ENCODE measurements around the gene KRABD2.
"Not testable (repeated sequence)": the region's sequence is repeated elsewhere in the genome, so short reads cannot be mapped to it uniquely, and the experiment has no call there.

Gene KRABD2

GRCh38 chr17:8392674-8393469, 16.4 kb upstream of the KRABD2 start:
- no peak for DNase-seq

GRCh38 chr17:8392274-8392673, 15.8 kb upstream of the KRABD2 start:
- DNase-seq, result no peak

DNA sequence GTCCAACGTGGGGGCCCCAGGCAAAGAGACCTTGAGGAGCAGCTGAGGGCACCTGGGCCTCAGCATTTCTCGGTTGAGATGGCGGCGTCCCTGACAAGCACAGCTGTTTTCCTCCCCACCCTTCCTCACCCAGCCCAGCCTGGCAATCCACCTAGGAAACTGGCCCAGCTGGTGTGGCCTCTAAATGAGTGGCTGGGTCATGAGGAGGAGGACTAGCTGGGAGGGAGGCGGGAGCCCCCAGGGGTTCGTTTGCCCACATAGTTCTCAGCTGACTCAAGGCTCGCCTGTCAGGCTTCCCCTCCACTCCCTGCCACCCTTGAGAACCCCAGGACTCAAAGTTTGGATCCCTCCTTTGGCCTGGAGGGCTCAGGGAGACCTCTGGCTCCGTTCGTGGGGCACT, 15.2 kb upstream of the KRABD2 start:
- no peak for DNase-seq

GRCh38 chr17:8387914-8388651, 11.6 kb upstream of the KRABD2 start:
- DNase-seq, result no peak

GRCh38 chr17:8386841-8387240, 10.3 kb upstream of the KRABD2 start:
- no peak for DNase-seq

GRCh38 chr17:8384801-8385378, 8.4 kb upstream of the KRABD2 start:
- DNase-seq, result no peak

DNA sequence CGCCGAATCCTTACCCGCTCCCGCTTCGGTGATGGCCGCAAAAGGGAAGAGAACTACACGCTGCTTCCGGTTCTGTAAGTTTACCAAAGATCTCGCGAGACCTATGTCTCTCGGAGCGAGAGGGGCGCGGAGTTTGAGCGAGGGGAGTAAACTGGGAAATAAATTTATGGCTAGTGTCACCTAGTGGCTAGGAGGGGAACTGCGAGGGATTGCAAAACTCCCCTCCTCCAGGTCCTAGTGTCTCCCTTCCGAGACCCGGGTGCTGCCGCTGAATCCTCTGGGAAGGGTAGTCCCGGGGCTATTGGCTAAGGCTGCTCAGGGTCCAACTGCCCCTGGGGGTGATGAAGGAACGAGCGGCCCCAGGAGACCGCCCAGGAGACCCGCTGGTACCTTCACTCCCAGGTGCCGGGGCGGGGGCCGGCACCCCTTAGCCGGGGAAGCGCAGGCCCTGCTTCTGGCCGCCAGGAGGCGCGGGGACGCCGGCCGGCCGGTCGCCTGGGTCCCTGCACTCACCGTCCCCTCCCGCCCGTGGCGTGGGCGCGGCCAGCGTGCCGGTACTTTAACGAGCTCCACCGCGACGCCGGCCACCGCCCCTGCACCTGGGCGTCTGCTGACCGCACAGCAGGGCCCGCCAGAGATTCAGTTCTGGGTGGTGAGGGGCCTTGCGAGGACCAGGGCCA, 6.8 kb upstream of the KRABD2 start, which contains the start of gene RPL26:
Gene RPL26, minus strand, starts transcription at position 51 of the 680 bp plus-strand sequence. CDS start 883 bp downstream, outside the sequence.
- DNase-seq, result peak; percentile 93

GRCh38 chr17:8382880-8383142, 6.3 kb upstream of the KRABD2 start:
- no peak for DNase-seq

- no peak for DNase-seq
These were observed 5.8 kb upstream of the KRABD2 start for GRCh38 chr17:8382052-8382879.

DNA sequence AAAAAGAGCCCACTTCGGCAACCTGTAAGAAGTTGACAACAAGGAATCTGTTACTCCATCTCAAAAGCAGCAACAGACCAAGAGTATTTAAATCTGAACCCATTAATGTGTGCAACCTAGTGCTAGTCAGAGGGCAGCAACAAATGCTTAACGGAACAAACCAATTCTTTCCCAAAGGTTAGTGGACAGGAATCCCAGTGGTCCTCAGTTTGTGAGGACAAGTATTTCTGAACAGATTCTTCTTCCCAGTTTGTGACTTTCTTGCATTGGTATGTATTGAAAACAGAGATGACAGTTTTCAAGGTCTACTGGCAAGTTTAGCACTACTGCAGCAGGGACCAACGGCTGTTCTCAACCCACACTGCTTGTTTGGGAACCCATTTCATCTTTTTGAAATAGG, 3.5 kb upstream of the KRABD2 start:
- no peak for DNase-seq

DNA sequence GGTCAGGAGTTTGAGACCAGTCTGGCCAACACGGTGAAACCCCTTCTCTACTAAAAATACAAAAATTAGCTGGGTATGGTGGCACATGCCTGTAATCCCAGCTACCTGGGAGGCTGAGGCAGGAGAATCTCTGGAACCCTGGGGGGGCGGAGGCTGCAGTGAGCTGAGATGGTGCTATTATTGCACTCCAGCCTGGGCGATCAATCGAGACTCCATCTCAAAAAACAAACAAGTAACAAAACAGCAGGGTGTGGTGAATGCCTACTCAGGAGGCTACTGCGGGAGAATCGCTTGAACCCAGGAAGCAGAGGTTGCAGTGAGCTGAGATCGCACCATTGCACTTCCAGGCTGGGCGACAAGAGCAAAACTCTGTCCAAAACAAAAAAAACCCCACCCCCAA, 1.6 kb upstream of the KRABD2 start:
- DNase-seq, result not testable (repeated sequence)

GRCh38 chr17:8377422-8377821, 918 bp upstream of the KRABD2 start:
- DNase-seq, result no peak

- no peak for DNase-seq
These were observed 705 bp downstream of the KRABD2 start for GRCh38 chr17:8375738-8376259.

GRCh38 chr17:8373856-8374255, 2.6 kb downstream of the KRABD2 start:
- not testable (repeated sequence) for DNase-seq

- DNase-seq, result no peak
These were observed 4.1 kb downstream of the KRABD2 start for GRCh38 chr17:8372422-8372821.

DNA sequence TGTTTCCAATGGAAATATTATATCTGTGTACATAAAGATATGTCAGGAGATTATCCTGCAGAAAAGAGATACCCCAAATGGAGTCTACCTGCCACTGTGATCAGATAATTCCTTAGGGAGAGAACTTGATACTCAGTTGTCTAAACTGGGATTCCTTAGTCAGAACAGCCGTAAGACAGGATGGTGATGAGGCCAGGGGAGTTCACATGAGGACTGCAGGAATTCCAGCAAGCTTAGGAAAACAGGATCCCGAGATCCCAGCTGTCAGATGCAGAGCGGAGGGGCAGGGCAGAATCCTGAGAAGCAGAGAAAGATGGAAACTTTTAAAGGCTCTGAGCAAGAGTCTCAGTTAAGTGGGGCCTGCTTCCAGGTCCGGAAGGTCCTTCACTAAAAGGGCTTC, 4.7 kb downstream of the KRABD2 start:
- DNase-seq, result no peak

- no peak for DNase-seq
These were observed 6.6 kb downstream of the KRABD2 start for GRCh38 chr17:8369944-8370343.

GRCh38 chr17:8368193-8368592, 8.3 kb downstream of the KRABD2 start:
- no peak for DNase-seq

- no peak for DNase-seq
These were observed 10.3 kb downstream of the KRABD2 start for GRCh38 chr17:8366231-8366630.

DNA sequence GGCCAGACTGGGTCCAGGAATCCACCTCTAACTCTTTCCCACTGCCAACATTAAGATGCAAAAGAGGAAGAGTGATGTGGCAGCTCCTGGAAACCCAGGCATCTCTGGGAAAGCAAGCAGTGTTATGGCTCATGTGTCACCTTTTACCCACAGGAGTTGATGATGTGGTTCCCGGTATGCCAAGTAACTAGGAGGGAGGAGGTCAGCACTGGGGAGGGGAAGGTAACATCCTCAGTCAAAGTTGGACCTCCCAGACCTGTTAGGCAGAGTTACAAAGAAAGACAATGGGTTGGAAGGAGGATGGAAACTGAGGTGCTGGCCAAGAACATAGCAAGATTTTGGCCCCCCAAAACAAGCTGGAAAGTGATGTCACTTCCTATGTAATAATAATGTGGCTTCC, 11.4 kb downstream of the KRABD2 start:
- no peak for DNase-seq

DNA sequence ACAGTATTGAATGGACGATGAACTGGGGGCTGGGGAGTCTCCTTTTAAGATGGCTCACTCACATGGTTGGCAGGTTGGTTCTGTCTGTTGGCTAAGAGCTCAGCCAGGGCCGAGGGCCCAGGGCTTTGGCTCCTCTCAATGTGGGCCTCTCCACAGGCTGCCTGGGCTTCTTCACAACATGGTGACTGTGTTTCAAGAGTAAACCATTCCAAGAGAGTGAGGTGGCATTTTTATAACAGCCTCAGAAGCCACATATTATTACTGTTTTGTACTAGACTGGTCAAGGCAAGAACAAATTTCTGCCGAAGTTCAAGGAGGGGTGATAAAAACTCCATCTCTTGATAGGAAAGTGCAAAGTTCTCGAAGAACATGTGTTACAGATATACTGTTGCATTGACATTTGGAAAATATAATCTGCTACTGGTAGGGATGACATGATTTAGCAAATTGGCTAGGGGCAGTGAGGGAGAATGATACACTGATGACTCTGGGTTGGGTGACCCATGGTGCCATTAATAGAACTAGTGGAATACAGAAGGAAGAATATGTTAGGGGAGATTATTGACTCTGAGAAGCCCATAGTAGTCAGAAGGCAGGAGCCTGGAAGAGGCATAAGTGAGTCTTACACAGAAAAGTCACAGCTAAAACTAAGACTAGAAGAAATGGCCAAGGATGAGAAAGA, 13.7 kb downstream of the KRABD2 start:
- no peak for DNase-seq

GRCh38 chr17:8360751-8361150, 15.8 kb downstream of the KRABD2 start:
- no peak for DNase-seq

Measured in GDM1 (cell line).